Muscle layer of duodenum (tissue), 2 donors: ENCODE data around the gene LRIT2.
"Not testable (repeated sequence)": the region's sequence is repeated elsewhere in the genome, so short reads cannot be mapped to it uniquely, and the experiment has no call there.

Experiments used
- H3K27ac ChIP-seq: one replicate; pipeline ENCODE4 v1.7.0; 2013; ENCODE audit warnings: mild to moderate bottlenecking, low read length
- H3K27me3 ChIP-seq: one replicate; pipeline ENCODE4 v1.7.0; 2013; ENCODE audit warnings: low read depth, mild to moderate bottlenecking, control low read depth, low read length
- H3K36me3 ChIP-seq, 2 donors: one replicate each; pipeline ENCODE4 v1.7.0; 2013; ENCODE audit warnings: low read length in 2 of 2, control low read depth in 1 of 2, mild to moderate bottlenecking in 1 of 2; ENCODE audit not compliant: insufficient read depth in 2 of 2, control insufficient read depth in 1 of 2
- H3K4me1 ChIP-seq, 2 donors: one replicate each; pipeline ENCODE4 v1.7.0; 2013; ENCODE audit warnings: low read length in 2 of 2, mild to moderate bottlenecking in 2 of 2, control low read depth in 1 of 2, moderate library complexity in 1 of 2; ENCODE audit not compliant: insufficient read depth in 2 of 2, control insufficient read depth in 1 of 2
- H3K4me3 ChIP-seq, 2 donors: one replicate each; pipeline ENCODE4 v1.7.0; 2013; ENCODE audit warnings: low read length in 2 of 2, low read depth in 1 of 2, mild to moderate bottlenecking in 1 of 2
- H3K9me3 ChIP-seq, 2 donors: one replicate each; pipeline ENCODE4 v1.7.0; 2013; ENCODE audit warnings: low read length in 2 of 2, control low read depth in 1 of 2, mild to moderate bottlenecking in 1 of 2; ENCODE audit not compliant: control insufficient read depth in 1 of 2
- donor health status: healthy.

The LRIT2 gene

DNA sequence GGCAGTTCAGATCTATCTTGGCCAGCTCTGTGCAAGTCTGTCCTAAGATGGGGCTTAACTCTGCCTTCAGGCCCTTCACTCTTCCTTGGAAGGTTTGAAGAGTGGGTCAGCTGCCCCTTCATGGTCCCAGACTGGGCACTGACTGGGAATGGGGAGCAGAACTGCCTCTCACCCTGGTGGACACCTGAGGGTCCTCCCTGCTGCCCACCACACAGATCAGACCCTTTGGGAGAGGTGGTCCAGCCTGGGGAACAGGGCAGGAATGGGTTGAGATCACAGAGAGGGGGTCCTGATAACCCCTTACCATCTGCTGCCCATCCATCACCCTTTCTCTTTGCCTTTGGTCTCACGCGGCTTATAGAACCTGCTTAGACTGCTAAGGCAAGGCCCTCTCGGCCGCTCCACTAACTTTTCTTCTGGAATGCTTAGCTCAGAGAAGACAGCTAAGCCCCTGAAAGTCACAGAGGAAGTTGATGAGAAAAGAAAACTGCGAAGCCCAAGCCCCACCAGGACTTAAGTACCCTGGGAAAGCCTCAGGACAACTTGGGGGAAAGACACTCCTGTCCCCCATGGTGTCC, 31.4 kb downstream of the LRIT2 start:
- Histone ChIP-seq H3K27ac (no peak overlapping the region), H3K27me3 (peaks cover 35% of the 10 kb centered on the region), H3K4me3 (peak overlapping the region; percentile 30 to 67), H3K36me3 (no peaks in the 10 kb centered on the region), H3K4me1 (peaks cover 0 to 10% of the 10 kb centered on the region in 2 donors), H3K9me3 (no peaks in the 10 kb centered on the region)

- Histone ChIP-seq H3K4me1 (peaks cover 0 to 10% of the 10 kb centered on the region in 2 donors), H3K36me3 (no peaks in the 10 kb centered on the region), H3K27ac (no peak overlapping the region), H3K9me3 (no peaks in the 10 kb centered on the region), H3K4me3 (no peak overlapping the region), H3K27me3 (peaks cover 35% of the 10 kb centered on the region)
Observed at GRCh38 chr10:84193327-84193726, 32.0 kb downstream of the LRIT2 start.

GRCh38 chr10:84191106-84191505, 34.2 kb downstream of the LRIT2 start:
- Histone ChIP-seq H3K4me3 (no peak overlapping the region), H3K4me1 (peaks cover 0 to 10% of the 10 kb centered on the region in 2 donors), H3K36me3 (no peaks in the 10 kb centered on the region), H3K27me3 (peaks cover 31% of the 10 kb centered on the region), H3K9me3 (no peaks in the 10 kb centered on the region), H3K27ac (no peak overlapping the region)

- peaks cover 0 to 10% of the 10 kb centered on the region in 2 donors for H3K4me1 ChIP-seq
- H3K4me3 ChIP-seq = no peak overlapping the region
- H3K9me3 ChIP-seq = no peaks in the 10 kb centered on the region
- no peaks in the 10 kb centered on the region for H3K36me3 ChIP-seq
- H3K27ac ChIP-seq = no peak overlapping the region
- H3K27me3 ChIP-seq = peaks cover 27% of the 10 kb centered on the region
Observed at GRCh38 chr10:84190621-84191020, 34.7 kb downstream of the LRIT2 start.

GRCh38 chr10:84188815-84189214, 36.5 kb downstream of the LRIT2 start:
- Histone ChIP-seq H3K4me3 (no peak overlapping the region), H3K27me3 (peaks cover 11% of the 10 kb centered on the region), H3K27ac (no peak overlapping the region), H3K36me3 (no peaks in the 10 kb centered on the region), H3K9me3 (no peaks in the 10 kb centered on the region), H3K4me1 (no peaks in the 10 kb centered on the region)

- Histone ChIP-seq H3K36me3 (no peaks in the 10 kb centered on the region), H3K27me3 (no peaks in the 10 kb centered on the region), H3K9me3 (no peaks in the 10 kb centered on the region), H3K27ac (no peak overlapping the region), H3K4me1 (no peaks in the 10 kb centered on the region), H3K4me3 (no peak overlapping the region)
Observed at GRCh38 chr10:84185526-84186175, 39.7 kb downstream of the LRIT2 start.

DNA sequence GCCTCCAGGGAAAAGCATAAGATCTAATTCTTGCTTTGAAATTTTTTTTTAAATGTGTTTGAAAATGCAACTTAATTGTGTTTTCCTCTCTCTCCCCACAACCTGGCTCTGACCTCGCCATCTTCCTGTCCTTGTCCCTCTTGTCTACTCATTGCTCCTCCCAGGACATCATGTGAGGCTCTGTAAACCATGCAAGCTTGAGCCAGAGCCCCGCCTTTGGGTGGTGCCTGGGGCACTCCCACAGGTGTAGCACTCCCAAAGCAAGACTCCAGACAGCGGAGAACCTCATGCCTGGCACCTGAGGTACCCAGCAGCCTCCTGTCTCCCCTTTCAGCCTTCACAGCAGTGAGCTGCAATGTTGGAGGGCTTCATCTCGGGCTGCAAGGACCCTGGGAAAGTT, 40.8 kb downstream of the LRIT2 start:
- H3K4me1 ChIP-seq = no peaks in the 10 kb centered on the region
- H3K9me3 ChIP-seq = no peaks in the 10 kb centered on the region
- H3K4me3 ChIP-seq = no peak overlapping the region
- no peaks in the 10 kb centered on the region for H3K27me3 ChIP-seq
- no peak overlapping the region for H3K27ac ChIP-seq
- H3K36me3 ChIP-seq = no peaks in the 10 kb centered on the region

DNA sequence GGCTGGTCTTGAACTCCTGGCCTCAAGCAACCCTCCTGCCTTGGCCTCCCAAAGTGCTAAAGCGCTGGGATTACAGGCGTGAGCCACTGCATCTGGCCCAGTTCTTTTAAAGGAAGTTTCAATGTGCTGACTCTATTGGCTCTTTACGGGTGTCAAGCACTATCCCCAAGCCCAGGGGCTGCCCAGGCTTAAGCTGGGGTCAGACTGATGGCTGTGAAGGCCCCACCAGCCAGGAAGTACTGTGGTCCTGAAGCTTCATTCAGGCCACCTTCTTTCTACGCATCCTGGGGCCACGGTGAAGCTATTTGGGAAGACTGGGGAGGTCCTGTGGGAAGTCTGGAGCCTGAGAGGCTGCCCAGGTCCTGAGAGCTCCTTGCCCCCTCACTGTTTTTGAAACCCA, 43.7 kb downstream of the LRIT2 start:
- Histone ChIP-seq H3K9me3 (no peaks in the 10 kb centered on the region), H3K4me3 (no peak overlapping the region), H3K36me3 (no peaks in the 10 kb centered on the region), H3K27ac (no peak overlapping the region), H3K27me3 (no peaks in the 10 kb centered on the region), H3K4me1 (no peaks in the 10 kb centered on the region)

GRCh38 chr10:84180386-84180785, 45.0 kb downstream of the LRIT2 start:
- not testable (repeated sequence) for H3K4me3 ChIP-seq, H3K36me3 ChIP-seq, H3K27me3 ChIP-seq, H3K4me1 ChIP-seq, H3K27ac ChIP-seq, H3K9me3 ChIP-seq

GRCh38 chr10:84179059-84179710, 46.2 kb downstream of the LRIT2 start:
- no peaks in the 10 kb centered on the region for H3K36me3 ChIP-seq
- no peaks in the 10 kb centered on the region for H3K9me3 ChIP-seq
- no peak overlapping the region for H3K4me3 ChIP-seq
- H3K27me3 ChIP-seq = no peaks in the 10 kb centered on the region
- H3K27ac ChIP-seq = no peak overlapping the region
- H3K4me1 ChIP-seq = no peaks in the 10 kb centered on the region

DNA sequence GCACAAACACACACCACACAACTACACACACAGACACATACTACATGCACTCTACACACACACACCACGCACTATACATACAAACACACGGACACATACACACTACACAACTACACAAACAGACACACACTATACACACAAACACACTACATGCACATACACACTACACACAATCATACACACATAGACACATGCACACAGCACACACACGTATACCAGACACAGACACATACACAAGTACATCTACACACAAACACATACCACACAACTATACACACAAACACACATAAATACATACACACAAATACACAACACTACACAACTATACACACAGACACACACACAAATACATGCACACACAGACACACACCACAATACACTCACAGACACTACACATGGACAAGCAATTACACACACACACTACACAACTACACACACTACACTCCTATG, 47.2 kb downstream of the LRIT2 start:
- Histone ChIP-seq H3K4me1 (no peaks in the 10 kb centered on the region), H3K4me3 (no peak overlapping the region), H3K27me3 (no peaks in the 10 kb centered on the region), H3K36me3 (no peaks in the 10 kb centered on the region), H3K27ac (no peak overlapping the region), H3K9me3 (no peaks in the 10 kb centered on the region)
